Adrenal gland (tissue), 5 donors: Measurements from ENCODE around the gene TLK2.

Experiments
- POLR2A ChIP-seq, 2 donors: fragments of 450-650 bp; IDR thresholded peaks; one replicate each; pipeline ENCODE4 v1.6.1; 2017; ENCODE audit warnings: antibody characterized with exemption in 2 of 2, mild to moderate bottlenecking in 2 of 2, moderate library complexity in 1 of 2
- TF ChIP-seq, protein P1 (sequence below), 6 experiments: fragments of 450-650 bp in 4 of 6; fragments of 200-600 bp in 2 of 6; sonication (generic) in 1 of 6; IDR thresholded peaks; 1 replicate in 5 of 6; 2 replicates in 1 of 6; pipeline versions ENCODE4 v1.5.1 to v1.8.0; 2016 to 2021; ENCODE audit warnings: antibody characterized with exemption in 6 of 6, mild to moderate bottlenecking in 2 of 6, moderate library complexity in 1 of 6
- donor health status: DM: no; HTN: no; CAD: no.

DNA sequence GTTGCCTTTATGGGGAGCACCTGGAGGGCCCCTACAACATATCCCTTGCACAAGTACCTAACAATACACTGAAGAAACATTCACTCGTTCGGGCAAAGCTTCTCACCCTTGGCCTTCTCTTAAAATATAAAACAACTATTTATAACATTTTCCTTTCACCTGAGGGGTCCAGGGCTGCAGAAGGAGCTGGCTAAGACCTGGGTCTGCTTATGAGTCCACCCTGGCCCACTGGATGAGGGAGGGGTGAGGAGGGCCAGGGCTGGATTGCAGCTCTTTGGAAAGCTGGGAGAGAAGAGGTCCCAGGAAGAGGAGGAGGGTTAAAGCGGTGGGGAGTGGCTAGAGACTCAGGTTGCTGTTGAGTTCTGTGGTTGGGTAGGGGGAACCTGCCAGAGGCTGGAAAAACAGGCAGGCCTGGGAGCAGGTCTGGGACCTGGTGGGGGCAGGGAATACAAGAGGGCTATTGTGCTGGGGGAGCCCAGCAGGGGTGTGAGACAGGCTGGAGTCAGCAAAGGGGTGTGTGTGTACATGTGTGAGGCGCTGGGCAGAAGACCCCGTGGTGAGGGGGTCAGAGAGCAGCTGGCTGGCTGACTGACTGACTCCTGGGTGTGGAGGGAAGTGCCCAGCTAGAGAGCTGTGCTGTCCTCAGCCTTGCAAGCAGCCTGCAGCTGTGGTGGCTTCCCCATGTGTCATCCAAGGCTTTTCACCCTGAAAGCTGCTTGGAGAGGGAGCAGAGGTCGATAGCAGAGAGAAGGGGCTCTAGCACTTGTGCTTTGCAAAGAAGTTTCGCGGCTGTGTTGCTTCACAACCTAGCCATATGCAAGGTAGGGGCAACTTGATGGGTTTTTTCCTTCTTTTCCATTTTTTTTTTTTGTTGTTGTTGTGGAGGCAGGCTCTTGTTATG is 138.6 kb downstream of the TLK2 start:
- TF ChIP-seq, protein P1, sequence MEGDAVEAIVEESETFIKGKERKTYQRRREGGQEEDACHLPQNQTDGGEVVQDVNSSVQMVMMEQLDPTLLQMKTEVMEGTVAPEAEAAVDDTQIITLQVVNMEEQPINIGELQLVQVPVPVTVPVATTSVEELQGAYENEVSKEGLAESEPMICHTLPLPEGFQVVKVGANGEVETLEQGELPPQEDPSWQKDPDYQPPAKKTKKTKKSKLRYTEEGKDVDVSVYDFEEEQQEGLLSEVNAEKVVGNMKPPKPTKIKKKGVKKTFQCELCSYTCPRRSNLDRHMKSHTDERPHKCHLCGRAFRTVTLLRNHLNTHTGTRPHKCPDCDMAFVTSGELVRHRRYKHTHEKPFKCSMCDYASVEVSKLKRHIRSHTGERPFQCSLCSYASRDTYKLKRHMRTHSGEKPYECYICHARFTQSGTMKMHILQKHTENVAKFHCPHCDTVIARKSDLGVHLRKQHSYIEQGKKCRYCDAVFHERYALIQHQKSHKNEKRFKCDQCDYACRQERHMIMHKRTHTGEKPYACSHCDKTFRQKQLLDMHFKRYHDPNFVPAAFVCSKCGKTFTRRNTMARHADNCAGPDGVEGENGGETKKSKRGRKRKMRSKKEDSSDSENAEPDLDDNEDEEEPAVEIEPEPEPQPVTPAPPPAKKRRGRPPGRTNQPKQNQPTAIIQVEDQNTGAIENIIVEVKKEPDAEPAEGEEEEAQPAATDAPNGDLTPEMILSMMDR (IDR thresholded peaks at IDR 0.05) = no peak
- TF ChIP-seq POLR2A (IDR thresholded peaks at IDR 0.05) = no peak
